Umbilical cord (tissue), 2 donors: Measurements from ENCODE around the gene BPHL. TPM values are rescaled to one million over a fixed set of nuclear protein-coding genes. Genes with fewer than 3 reads are reported as not detected.
"Not testable (repeated sequence)": the region's sequence is repeated elsewhere in the genome, so short reads cannot be mapped to it uniquely, and the experiment has no call there.

Source experiments
- DNase-seq: peaks from one replicate; pipeline ENCODE4 v3.0.0-alpha.2; 2015; ENCODE audit warnings: low spot score
- total RNA-seq: library from RNA; depleted of rRNA; stranded (reverse); fragments of >200 nt; gene quantifications from one replicate; pipeline ENCODE4 v1.2.3, GENCODE V29; 2014; ENCODE audit warnings: low replicate concordance; ENCODE audit not compliant: insufficient read depth

The BPHL gene
- total RNA-seq, 1 donor from 2014 or later = 29.6 TPM

DNA sequence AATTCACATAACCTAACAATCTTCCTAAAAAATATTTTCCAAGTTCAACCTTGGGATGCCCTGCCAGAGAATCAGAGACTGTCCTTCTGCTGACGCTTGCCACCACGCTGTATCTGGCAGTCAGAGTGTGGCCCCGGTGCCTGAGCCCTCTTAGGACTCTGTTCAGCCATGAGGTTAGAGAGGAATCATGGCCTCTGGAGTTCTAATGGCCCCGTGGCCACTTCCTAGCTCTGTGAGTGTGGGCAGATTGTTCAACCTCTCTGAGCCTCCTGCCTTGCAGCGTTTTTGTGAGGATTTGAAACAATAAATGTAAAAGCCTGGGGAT, 2.2 kb downstream of the BPHL start:
- no peak for DNase-seq

GRCh38 chr6:3122823-3123182, 4.3 kb downstream of the BPHL start:
- no peak for DNase-seq

GRCh38 chr6:3124667-3125066, 6.2 kb downstream of the BPHL start:
- no peak for DNase-seq

- DNase-seq = no peak
Observed at GRCh38 chr6:3125815-3126214, 7.3 kb downstream of the BPHL start.

GRCh38 chr6:3128356-3129108, 10.0 kb downstream of the BPHL start:
- DNase-seq = no peak

DNA sequence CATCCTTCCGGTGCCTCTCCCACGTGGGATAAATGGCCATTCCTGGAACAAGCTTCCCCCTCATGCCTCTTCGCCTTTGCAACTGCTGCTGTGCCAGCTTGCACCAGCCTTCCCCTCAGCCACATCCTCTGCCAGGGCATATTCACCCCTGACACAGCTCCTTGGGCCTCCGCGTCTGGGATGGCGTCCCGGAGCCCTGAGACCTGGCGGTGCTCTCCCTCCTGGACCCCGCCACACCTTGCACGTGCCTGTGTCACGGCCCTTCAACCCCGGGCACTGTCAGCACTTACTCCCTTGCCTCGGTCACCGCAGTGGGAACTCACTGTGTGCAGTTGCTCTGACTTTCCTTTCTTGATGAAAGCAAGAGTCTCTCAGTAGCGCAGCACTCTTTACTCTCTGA, 13.2 kb downstream of the BPHL start:
- DNase-seq = no peak

- DNase-seq = no peak
Observed at GRCh38 chr6:3133515-3133914, 15.0 kb downstream of the BPHL start.

DNA sequence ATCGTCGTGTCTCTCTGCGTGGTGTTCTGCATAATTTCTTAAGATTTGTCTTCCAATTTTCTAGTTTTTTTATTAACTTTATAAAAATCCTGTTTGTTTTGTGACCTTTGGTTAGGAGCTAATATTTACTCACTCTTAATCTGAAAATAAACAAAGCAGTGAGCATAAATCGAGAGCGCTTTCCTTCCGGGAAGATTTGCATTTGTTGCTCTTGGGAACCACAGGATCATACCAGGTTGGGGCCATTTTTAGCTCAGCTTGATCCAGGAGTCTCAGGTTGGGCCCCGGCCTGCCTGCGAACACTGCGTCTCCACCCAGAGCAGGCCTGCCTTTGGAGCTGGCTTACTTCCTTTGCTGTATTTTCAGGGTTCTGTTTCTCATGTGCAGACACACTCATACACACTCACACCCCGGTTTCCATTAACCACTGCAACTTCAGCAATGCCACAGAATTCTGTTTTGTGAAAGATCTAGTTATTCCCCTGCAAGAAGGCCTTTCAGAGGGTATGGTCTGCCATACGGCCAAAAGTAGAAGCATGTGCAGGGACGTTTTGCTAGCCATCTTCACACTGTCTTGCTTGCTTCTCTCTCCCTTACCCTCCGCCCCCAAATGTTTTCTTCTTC, 17.3 kb downstream of the BPHL start:
- no peak for DNase-seq

GRCh38 chr6:3136292-3137011, 17.9 kb downstream of the BPHL start:
- DNase-seq = no peak

DNA sequence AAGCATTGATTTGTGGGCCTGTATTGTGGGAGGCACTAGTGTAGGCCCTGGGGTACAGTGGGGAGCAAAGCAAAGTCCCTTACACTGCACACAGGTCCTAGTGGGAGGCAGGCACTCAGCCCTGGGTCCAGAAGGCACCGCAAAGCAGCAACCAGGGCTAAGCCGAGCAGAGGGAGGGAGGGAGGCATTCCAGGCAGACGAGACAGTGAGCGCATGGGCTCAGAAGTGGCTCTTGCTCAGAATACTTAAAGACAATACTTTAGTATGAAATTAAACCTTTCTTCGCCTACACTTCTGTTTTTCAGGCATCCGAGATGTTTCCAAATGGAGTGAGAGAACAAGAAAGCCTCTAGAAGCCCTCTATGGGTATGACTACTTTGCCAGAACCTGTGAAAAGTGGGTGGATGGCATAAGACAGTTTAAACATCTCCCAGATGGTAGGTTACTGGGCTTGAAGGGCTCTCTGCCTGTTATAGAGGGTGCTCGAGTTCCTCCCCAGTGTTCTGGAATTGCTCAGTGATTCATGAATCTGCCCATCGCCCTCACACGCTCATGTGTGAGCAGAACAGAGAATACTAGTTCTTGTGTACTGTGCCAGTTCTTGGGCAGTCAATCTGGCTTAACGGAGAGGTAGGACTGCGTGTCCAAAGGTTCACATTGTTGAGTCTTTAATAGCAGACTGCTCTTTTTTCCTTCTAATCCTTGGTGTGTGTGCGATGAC, 18.7 kb downstream of the BPHL start:
- no peak for DNase-seq

DNA sequence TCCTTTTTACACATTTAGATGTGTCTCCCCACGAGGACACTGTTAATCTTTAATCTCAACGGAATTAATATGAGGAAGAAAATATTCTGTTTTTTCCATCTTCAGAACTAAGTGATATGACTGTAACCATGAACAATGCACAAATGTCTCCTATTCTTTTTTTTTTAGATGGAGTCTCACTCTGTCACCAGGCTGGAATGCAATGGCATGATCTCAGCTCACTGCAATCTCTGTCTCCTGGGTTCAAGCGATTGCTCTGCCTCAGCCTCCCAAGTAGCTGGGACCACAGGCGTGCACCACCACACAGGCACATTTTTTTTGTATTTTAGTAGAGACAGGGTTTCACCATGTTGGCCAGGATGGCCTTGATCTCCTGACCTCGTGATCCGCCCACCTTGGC, 19.4 kb downstream of the BPHL start:
- not testable (repeated sequence) for DNase-seq

GRCh38 chr6:3138341-3138740, 19.8 kb downstream of the BPHL start:
- no peak for DNase-seq

GRCh38 chr6:3139090-3139903, 20.8 kb downstream of the BPHL start:
- DNase-seq = peak; percentile 38

- DNase-seq = no peak
Observed at GRCh38 chr6:3140201-3140600, 21.7 kb downstream of the BPHL start.

GRCh38 chr6:3142536-3142935, 24.0 kb downstream of the BPHL start:
- DNase-seq = no peak

GRCh38 chr6:3143158-3143557, 24.6 kb downstream of the BPHL start:
- no peak for DNase-seq

GRCh38 chr6:3144571-3144970, 26.1 kb downstream of the BPHL start:
- DNase-seq = no peak

- no peak for DNase-seq
Observed at GRCh38 chr6:3147914-3148757, 29.6 kb downstream of the BPHL start.

- DNase-seq = no peak
Observed at GRCh38 chr6:3151691-3152090, 33.2 kb downstream of the BPHL start.

GRCh38 chr6:3152689-3153088, 34.2 kb downstream of the BPHL start:
- no peak for DNase-seq

DNA sequence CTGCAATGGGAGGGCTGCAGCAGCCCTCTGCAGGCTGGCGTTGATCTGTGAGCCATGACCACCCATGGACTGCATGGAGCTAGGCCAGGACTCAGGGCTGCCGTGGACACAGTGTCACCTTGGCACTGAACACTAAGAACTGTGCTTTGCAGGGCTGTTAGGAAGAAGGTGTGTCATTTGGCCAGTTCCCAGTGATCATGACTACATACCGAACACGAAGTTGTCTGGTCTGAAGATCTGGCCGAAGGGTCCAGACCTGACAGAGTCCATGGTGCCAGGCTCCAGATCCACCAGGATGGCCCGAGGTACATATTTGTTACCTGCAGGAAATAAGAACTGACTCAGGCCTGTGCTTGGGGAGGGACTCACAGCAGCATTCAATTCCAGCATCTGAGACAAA, 36.9 kb downstream of the BPHL start:
- not testable (repeated sequence) for DNase-seq
